A549 (cell line): ENCODE results near the gene ZNF865. TPM values are rescaled to one million over a fixed set of nuclear protein-coding genes. Genes with fewer than 3 reads are reported as not detected.

Experiments
- ATAC-seq, 2 experiments: fragments of 200-7000 bp in 1 of 2; fragments of >200 bp in 1 of 2; cut with Nextera tagmentation in 1 of 2; cut with Tn5 transposase in 1 of 2; 3 replicates each; pipeline versions ENCODE4 v1.8.0 to v1.9.1; 2018 to 2020; ENCODE audit warnings: mild to moderate bottlenecking in 1 of 2, moderate library complexity in 1 of 2
- CTCF ChIA-PET: fragments of 300-600 bp; sonication (Branson Sonifier 250); formaldehyde crosslinking; extraction: SDS; loops from one replicate; lab custom pipeline; 2021; ENCODE audit warnings: antibody characterized with exemption, inconsistent platforms; lab: Yijun Ruan, JAX
- POLR2A ChIA-PET: fragments of 350-600 bp; formaldehyde crosslinking; extraction: SDS; loops from one replicate; lab custom pipeline; 2021; ENCODE audit warnings: antibody characterized with exemption, inconsistent platforms; lab: Yijun Ruan, JAX
- DNase-seq, 2 experiments: peaks; one replicate each; pipeline versions ENCODE4 v3.0.0 to v3.0.0-alpha.2; 2011 to 2016; ENCODE audit warnings: low read depth in 1 of 2, low spot score in 1 of 2
- FAIRE-seq: peaks from 2 replicates; lab custom pipeline; 2011; peaks lifted over from hg19 to GRCh38; lab: Jason Lieb, UNC
- H3K27ac ChIP-seq, 2 experiments: fragments of >200 bp; sonication (Bioruptor Twin); formaldehyde crosslinking; 3 replicates each; pipeline ENCODE4 v1.5.1; 2016 to 2017
- H3K4me1 ChIP-seq: fragments of >200 bp; sonication (Bioruptor Twin); formaldehyde crosslinking; 3 replicates; pipeline ENCODE4 v1.6.1; 2016
- H3K4me2 ChIP-seq: fragments of >200 bp; sonication (Bioruptor Twin); formaldehyde crosslinking; 3 replicates; pipeline ENCODE4 v1.6.1; 2016
- H3K4me3 ChIP-seq: fragments of >200 bp; sonication (Bioruptor Twin); formaldehyde crosslinking; 3 replicates; pipeline ENCODE4 v1.5.1; 2016
- H3K9me3 ChIP-seq: fragments of >200 bp; sonication (Bioruptor Twin); formaldehyde crosslinking; 3 replicates; pipeline ENCODE4 v1.6.1; 2016
- CBX8 ChIP-seq: fragments of 200-600 bp; sonication (generic); IDR thresholded peaks from 2 replicates; pipeline ENCODE4 v1.6.1; 2016
- CHD2 ChIP-seq: fragments of 150-350 bp; IDR thresholded peaks from 2 replicates; pipeline ENCODE4 v1.6.1; 2014; ENCODE audit warnings: low read length; ENCODE audit not compliant: partially characterized antibody
- CHD4 ChIP-seq: fragments of 200-600 bp; sonication (generic); IDR thresholded peaks from 2 replicates; pipeline ENCODE4 v1.6.1; 2016; ENCODE audit warnings: antibody characterized with exemption, mild to moderate bottlenecking, borderline replicate concordance
- EHF ChIP-seq: fragments of 250-450 bp; sonication (Bioruptor Pico); IDR thresholded peaks from 2 replicates; pipeline ENCODE4 v1.5.0; 2020; ENCODE audit warnings: mild to moderate bottlenecking
- HOXA7 ChIP-seq: fragments of 250-450 bp; sonication (Bioruptor Pico); IDR thresholded peaks from 2 replicates; pipeline ENCODE4 v1.5.0; 2020; ENCODE audit warnings: mild to moderate bottlenecking, moderate library complexity
- MAFK ChIP-seq: fragments of 450-650 bp; IDR thresholded peaks from 2 replicates; pipeline ENCODE4 v1.6.1; 2014; ENCODE audit not compliant: partially characterized antibody
- PHF8 ChIP-seq: fragments of 200-600 bp; sonication (generic); IDR thresholded peaks from 2 replicates; pipeline ENCODE4 v1.6.1; 2016; ENCODE audit warnings: low read depth, mild to moderate bottlenecking, antibody characterized with exemption, moderate library complexity, borderline replicate concordance
- POLR2AphosphoS2 ChIP-seq: conservative IDR thresholded peaks from 2 replicates; pipeline ENCODE4 v1.6.1; 2012; ENCODE audit warnings: low read length, improper control_type of control experiment, inconsistent platforms
- RFX5 ChIP-seq: fragments of 450-650 bp; IDR thresholded peaks from 2 replicates; pipeline ENCODE4 v1.7.1; 2014; ENCODE audit warnings: antibody characterized with exemption, mild to moderate bottlenecking, moderate library complexity
- SMC3 ChIP-seq: fragments of >200 bp; sonication (Bioruptor Twin); formaldehyde crosslinking; IDR thresholded peaks from 3 replicates; pipeline ENCODE4 v1.6.1; 2018; ENCODE audit warnings: inconsistent platforms
- SREBF2 ChIP-seq: fragments of 450-650 bp; IDR thresholded peaks from 2 replicates; pipeline ENCODE4 v1.6.1; 2014; ENCODE audit warnings: mild to moderate bottlenecking, moderate library complexity
- ZC3H11A ChIP-seq: fragments of 450-650 bp; IDR thresholded peaks from 2 replicates; pipeline ENCODE4 v1.6.1; 2014; ENCODE audit warnings: antibody characterized with exemption, mild to moderate bottlenecking
- ZNF302 ChIP-seq: fragments of 250-450 bp; sonication (Bioruptor Pico); IDR thresholded peaks from 2 replicates; pipeline ENCODE4 v1.9.0; 2021; ENCODE audit warnings: inconsistent platforms, mild to moderate bottlenecking, moderate library complexity
- ZSCAN20 ChIP-seq: fragments of 250-450 bp; sonication (Bioruptor Pico); IDR thresholded peaks from 2 replicates; pipeline ENCODE4 v1.8.0; 2022; ENCODE audit warnings: mild to moderate bottlenecking, moderate library complexity
- WGBS: methylation state at CpG from one replicate; pipeline ENCODE4 v1.1.6; 2017; ENCODE audit errors: missing lambda C conversion rate; 5-methylcytosine and 5-hydroxymethylcytosine counted together
- polyA plus RNA-seq, 4 experiments: library from polyadenylated mRNA; depleted of rRNA in 3 of 4; stranded (reverse); fragments of >200 nt; fragmentation: RNase III in 1 of 4; extraction: RNeasy Plus Mini Kit Qiagen cat#74134 plus additional on column Dnase treatment in 1 of 4; gene quantifications; 2 replicates in 3 of 4; 3 replicates in 1 of 4; pipeline ENCODE4 v1.2.3, GENCODE V29; 2011 to 2017
- TF ChIP-seq, protein P1 (sequence below): fragments of 200-600 bp; sonication (generic); IDR thresholded peaks from 2 replicates; pipeline ENCODE4 v1.6.1; 2016; ENCODE audit warnings: antibody characterized with exemption, mild to moderate bottlenecking, moderate library complexity
- TF ChIP-seq, protein P2 (sequence below): IDR thresholded peaks from 2 replicates; pipeline ENCODE4 v1.6.1; 2012; ENCODE audit warnings: low read depth, borderline replicate concordance
- TF ChIP-seq, protein P3 (sequence below): fragments of 250-450 bp; sonication (Bioruptor Pico); IDR thresholded peaks from 2 replicates; pipeline ENCODE4 v1.5.0; 2020; ENCODE audit warnings: low read depth, mild to moderate bottlenecking, moderate library complexity
- TF ChIP-seq, protein P4 (sequence below): IDR thresholded peaks from 2 replicates; pipeline ENCODE4 v1.6.1; 2012
- TF ChIP-seq, protein P5 (sequence below): fragments of >200 bp; sonication (Bioruptor Twin); formaldehyde crosslinking; IDR thresholded peaks from 2 replicates; pipeline ENCODE4 v1.6.1; 2016
- TF ChIP-seq, protein P6 (sequence below): fragments of 450-650 bp; IDR thresholded peaks from 2 replicates; pipeline ENCODE4 v1.6.1; 2014; ENCODE audit warnings: antibody characterized with exemption

ZNF865 gene
- polyA plus RNA-seq, 2 of the 4 experiments (the other 2 are of a cell fraction), result 2.1 to 7.9 TPM

DNA sequence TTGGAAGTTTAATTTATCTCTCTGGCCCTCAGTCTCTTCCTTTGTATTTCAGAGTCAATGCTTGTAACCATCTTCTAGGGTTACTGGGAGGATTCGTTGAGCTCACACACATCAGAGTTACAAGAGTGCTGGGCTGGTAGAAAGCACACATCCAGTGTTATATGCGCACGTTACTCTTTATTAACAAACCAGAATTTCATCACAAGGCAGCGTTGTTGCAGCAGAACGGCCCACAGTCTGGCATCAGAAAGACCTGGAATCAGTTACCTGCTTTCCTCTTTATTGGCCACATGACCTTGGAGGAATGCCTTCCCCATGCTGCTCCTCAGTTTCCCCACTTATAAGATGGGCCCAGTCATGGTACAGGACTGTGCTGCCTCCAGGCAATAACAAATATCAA, 3.9 kb downstream of the ZNF865 start:
- TF ChIP-seq CHD2 (no peak), HOXA7 (CRISPR knock-in tag) (no peak), CHD4 (no peak), PHF8 (no peak), SREBF2 (no peak), ZNF302 (CRISPR knock-in tag) (no peak), ZC3H11A (no peak), SMC3 (no peak), POLR2AphosphoS2 (no peak), RFX5 (no peak), CBX8 (no peak), MAFK (no peak)
- TF ChIP-seq, protein P1, sequence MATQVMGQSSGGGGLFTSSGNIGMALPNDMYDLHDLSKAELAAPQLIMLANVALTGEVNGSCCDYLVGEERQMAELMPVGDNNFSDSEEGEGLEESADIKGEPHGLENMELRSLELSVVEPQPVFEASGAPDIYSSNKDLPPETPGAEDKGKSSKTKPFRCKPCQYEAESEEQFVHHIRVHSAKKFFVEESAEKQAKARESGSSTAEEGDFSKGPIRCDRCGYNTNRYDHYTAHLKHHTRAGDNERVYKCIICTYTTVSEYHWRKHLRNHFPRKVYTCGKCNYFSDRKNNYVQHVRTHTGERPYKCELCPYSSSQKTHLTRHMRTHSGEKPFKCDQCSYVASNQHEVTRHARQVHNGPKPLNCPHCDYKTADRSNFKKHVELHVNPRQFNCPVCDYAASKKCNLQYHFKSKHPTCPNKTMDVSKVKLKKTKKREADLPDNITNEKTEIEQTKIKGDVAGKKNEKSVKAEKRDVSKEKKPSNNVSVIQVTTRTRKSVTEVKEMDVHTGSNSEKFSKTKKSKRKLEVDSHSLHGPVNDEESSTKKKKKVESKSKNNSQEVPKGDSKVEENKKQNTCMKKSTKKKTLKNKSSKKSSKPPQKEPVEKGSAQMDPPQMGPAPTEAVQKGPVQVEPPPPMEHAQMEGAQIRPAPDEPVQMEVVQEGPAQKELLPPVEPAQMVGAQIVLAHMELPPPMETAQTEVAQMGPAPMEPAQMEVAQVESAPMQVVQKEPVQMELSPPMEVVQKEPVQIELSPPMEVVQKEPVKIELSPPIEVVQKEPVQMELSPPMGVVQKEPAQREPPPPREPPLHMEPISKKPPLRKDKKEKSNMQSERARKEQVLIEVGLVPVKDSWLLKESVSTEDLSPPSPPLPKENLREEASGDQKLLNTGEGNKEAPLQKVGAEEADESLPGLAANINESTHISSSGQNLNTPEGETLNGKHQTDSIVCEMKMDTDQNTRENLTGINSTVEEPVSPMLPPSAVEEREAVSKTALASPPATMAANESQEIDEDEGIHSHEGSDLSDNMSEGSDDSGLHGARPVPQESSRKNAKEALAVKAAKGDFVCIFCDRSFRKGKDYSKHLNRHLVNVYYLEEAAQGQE, result no peak
- TF ChIP-seq, protein P2, sequence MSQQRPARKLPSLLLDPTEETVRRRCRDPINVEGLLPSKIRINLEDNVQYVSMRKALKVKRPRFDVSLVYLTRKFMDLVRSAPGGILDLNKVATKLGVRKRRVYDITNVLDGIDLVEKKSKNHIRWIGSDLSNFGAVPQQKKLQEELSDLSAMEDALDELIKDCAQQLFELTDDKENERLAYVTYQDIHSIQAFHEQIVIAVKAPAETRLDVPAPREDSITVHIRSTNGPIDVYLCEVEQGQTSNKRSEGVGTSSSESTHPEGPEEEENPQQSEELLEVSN, result no peak
- TF ChIP-seq, protein P3, sequence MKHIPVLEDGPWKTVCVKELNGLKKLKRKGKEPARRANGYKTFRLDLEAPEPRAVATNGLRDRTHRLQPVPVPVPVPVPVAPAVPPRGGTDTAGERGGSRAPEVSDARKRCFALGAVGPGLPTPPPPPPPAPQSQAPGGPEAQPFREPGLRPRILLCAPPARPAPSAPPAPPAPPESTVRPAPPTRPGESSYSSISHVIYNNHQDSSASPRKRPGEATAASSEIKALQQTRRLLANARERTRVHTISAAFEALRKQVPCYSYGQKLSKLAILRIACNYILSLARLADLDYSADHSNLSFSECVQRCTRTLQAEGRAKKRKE (CRISPR knock-in tag), result no peak
- TF ChIP-seq, protein P4, sequence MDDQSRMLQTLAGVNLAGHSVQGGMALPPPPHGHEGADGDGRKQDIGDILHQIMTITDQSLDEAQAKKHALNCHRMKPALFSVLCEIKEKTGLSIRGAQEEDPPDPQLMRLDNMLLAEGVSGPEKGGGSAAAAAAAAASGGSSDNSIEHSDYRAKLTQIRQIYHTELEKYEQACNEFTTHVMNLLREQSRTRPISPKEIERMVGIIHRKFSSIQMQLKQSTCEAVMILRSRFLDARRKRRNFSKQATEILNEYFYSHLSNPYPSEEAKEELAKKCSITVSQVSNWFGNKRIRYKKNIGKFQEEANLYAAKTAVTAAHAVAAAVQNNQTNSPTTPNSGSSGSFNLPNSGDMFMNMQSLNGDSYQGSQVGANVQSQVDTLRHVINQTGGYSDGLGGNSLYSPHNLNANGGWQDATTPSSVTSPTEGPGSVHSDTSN, result no peak
- TF ChIP-seq, protein P5, sequence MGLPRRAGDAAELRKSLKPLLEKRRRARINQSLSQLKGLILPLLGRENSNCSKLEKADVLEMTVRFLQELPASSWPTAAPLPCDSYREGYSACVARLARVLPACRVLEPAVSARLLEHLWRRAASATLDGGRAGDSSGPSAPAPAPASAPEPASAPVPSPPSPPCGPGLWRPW, result no peak
- FAIRE-seq (no peak), ATAC-seq (no peak), DNase-seq (no peak)
- Histone ChIP-seq H3K27ac (no peak overlapping the region), H3K4me3 (no peak overlapping the region), H3K4me1 (peaks cover 9% of the 10 kb centered on the region), H3K4me2 (no peak overlapping the region), H3K9me3 (no peaks in the 10 kb centered on the region)
- ChIA-PET POLR2A (interaction anchor here (1.1 kb wide), 1 partner anchor 15 kb away, joined by 3 read pairs; the partner anchor contains the start of gene ZNF784), CTCF (interaction anchor here (0.7 to 16.7 kb wide), 6 partner anchors 13 to 142 kb away, joined by 3 to 348 read pairs (median 30); partner anchors contain the start of gene ZNF784)
- 89% methylated on average over 5 of the region's 5 CpGs for WGBS

DNA sequence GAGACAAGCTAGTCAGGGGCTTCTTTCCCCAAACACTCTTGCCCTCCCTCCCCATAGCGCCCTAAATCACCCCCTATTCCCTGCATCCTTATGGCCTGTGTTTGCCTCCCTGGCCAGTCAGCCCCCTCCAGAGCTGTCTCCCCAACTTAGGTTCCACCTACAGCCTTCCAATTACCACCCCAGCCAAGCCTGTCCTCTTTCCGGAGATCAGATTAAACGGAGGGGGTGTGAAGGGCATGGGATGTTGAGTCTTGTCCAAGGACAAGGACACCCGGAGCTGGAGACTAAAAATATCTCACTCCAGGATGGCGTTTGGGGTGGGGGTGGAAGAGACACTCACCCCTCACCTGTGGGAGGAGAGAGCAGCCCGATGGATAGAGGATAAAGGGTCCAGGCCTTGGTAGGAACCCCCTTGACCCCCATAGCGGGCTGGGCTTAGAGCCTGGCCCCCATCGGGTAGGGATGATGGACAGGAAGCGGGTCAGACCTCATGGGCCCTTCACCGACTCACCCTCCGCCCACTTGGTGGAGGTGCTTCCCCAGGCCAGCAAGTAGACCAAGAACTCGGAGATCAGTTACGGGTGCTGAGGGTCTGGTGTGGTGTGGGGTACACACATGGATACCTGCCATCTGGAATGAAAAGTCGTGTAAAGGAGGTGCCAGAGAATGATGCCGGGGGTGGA, 6.0 kb downstream of the ZNF865 start:
- no peak for DNase-seq
- POLR2A ChIA-PET, result interaction anchor here (0.6 to 1.3 kb wide), 3 partner anchors 12 to 467 kb away, joined by 3 to 4 read pairs (median 3); partner anchors contain the start of genes FIZ1 and ZNF784
- CTCF ChIA-PET, result interaction anchor here (0.6 to 16.7 kb wide), 7 partner anchors 11 to 193 kb away, joined by 3 to 348 read pairs (median 12); partner anchors contain the start of gene ZNF784
- peaks cover 8% of the 10 kb centered on the region for H3K4me1 ChIP-seq
- no peak overlapping the region for H3K4me3 ChIP-seq
- WGBS, result 78% methylated on average over 15 of the region's 15 CpGs
- H3K27ac ChIP-seq, result no peak overlapping the region
- no peak overlapping the region for H3K4me2 ChIP-seq
- TF ChIP-seq, protein P6, sequence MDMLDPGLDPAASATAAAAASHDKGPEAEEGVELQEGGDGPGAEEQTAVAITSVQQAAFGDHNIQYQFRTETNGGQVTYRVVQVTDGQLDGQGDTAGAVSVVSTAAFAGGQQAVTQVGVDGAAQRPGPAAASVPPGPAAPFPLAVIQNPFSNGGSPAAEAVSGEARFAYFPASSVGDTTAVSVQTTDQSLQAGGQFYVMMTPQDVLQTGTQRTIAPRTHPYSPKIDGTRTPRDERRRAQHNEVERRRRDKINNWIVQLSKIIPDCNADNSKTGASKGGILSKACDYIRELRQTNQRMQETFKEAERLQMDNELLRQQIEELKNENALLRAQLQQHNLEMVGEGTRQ, result no peak
- TF ChIP-seq EHF, result no peak
- TF ChIP-seq ZSCAN20 (CRISPR knock-in tag), result no peak
- no peaks in the 10 kb centered on the region for H3K9me3 ChIP-seq
- FAIRE-seq, result no peak
- no peak for ATAC-seq
